GM18519 (cell line): ENCODE results near the gene TMEM125.

ENCODE experiments used
- ATAC-seq: cut with Tn5 transposase; IDR thresholded peaks from one replicate; pipeline ENCODE4 v1.9.1; 2021; ENCODE audit warnings: mild to moderate bottlenecking, moderate library complexity; ENCODE audit not compliant: unreplicated experiment, low FRiP score

TMEM125 gene

DNA sequence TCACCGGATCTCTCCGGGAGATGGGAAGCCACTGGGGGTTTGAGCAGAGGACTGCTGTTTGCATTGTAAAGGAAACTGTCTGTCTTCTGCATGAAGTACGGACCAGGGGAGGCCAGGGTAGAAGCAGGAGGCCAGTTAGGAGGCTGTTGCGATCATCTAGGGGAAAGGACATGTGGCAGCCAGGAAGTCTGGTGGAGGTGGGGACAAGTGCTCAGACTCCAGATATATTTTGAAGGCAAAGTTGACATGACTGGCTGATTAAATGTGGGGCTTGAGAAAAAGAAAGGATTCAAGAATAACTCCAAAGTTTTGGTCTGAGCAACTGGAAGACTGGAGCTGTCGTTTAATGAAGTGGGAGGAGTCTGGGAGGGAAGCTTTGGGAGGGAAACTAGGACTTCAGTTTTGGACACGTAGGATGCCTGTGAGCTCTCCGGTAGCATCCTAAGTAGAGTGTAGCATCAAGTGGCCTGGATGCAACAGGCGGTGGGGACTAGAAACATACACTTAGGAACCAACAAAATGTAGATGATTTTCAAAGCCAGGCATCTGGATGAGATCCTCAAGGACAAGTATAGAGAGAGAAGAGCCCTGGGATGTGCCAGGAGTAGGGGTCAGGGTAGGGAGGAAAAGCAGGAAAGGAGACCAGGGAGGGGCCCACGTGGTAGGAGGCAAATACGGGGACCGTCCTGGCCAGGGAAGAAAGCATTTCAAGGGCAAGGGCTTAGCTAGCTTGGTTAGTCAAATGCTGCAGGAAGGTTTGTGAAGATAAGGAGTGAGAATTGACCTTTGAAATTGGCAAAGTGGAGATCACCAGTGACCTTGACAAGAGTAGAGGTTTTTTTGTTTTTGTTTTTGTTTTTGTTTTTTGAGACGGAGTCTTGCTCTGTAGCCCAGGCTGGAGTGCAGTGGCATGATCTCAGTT, 19.3 kb downstream of the TMEM125 start:
- ATAC-seq: no peak

- ATAC-seq: no peak
Measured at GRCh38 chr1:43292216-43292615, 22.4 kb downstream of the TMEM125 start.

DNA sequence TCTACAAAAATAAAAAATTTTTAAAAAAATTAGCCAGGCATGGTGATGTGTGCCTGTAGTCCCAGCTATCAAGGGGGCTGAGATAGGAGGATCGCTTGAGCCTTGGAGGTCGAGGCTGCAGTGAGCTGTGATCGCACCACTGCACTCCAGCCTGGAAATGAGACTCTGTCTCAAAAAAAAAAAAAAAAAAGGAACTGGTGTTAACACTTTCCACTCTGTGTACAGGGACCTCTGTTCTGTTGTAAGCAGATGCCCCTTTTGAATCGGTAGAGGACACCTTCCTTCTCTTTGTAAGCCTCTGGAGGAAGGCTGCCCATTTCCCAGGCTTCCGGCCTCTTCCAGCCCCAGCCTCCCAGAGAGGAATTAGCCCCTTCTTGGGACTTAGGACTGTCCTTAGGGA, 22.9 kb downstream of the TMEM125 start:
- ATAC-seq: no peak

DNA sequence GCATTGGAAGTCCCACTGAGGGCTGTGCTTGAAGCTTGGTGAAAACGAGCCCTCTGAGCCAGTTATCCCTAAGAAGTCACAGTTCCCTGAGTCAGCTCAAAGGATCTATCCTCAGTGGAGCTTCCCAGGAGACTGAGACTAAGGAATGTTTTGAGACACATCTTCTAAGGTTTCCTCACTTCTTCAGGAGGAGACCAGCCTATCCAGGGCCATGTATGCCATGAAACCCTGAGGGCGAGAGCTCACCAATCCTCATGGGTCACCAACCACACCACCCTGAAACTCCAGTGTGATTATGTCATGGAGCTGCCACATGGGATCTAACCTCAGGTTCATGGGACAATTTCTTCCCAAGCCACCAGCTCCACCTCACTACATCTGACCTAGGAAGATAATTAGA, 23.4 kb downstream of the TMEM125 start:
- no peak for ATAC-seq

DNA sequence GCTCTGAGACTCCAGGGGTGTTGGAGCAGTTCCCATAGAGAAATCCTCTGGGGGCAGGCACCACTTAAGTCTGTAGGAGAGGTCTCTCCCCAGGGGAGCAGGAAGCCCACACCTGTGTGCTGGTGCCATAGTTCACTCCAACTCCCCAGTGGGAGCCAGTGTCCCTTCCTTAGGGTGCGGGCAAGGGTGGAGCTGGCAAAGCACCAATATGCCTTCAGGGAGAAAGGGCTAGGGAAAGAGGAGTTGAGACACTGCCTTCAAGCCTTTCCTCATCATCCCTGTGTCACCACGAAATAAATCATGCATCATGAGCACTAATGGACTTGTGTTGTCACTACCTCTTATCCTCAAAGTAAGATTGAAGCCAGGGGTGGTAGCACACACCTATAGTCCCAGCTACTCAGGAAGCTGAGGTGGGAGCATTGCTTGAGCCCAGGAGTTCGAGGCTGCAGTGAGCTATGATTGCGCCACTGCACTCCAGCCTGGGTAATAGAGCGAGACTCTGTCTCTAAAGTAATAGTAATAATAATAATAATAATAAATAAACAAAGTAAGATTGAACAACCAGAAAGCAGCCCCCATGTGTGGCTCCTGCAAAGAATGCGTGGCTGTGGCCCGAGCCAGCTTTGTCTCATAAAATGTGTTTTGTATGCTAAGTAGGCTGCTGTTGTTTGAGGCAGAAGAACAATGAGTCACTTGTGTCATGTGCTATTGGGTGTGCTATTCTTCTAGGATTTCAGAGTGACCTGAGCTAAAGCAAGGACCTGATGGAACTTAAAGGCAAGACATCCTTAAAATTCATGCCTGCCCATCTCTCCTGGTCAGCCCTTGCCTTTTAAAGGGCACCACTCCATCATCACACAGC, 24.3 kb downstream of the TMEM125 start:
- no peak for ATAC-seq

GRCh38 chr1:43294761-43295160, 25.0 kb downstream of the TMEM125 start:
- ATAC-seq: no peak

GRCh38 chr1:43296207-43296606, 26.4 kb downstream of the TMEM125 start:
- ATAC-seq: no peak

GRCh38 chr1:43298055-43298454, 28.3 kb downstream of the TMEM125 start:
- no peak for ATAC-seq

GRCh38 chr1:43299101-43299500, 29.3 kb downstream of the TMEM125 start:
- no peak for ATAC-seq

DNA sequence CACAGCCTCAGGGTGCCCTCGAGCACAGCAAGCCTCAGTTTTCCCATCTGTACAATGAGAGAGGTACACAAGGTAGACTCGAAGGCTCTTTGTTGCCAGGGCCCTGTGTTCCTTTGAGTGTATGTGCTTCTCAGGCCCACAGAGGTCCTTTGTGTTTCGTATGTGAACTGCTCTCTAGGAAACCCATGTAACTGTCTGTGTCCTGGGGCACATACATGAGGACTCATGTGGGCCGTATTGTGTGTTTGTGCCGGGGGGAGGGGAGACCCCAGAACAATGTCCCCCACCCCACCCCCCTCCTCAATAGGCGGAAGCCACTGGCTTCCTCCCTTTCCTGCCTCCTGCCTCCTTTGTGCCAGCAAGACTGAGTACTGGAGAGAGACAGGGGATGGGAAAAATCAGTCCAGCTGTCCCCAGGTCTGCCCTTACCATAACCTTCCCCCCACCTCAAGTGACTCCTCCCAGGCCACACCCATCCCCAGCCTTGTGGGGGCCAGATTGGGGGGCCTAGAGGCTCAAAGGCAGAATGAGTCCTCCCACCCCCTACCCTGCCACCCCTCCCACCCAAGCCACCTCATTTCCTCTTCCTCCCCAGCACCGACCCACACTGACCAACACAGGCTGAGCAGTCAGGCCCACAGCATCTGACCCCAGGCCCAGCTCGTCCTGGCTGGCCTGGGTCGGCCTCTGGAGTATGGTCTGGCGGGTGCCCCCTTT, 30.8 kb downstream of the TMEM125 start, which contains the start of gene TIE1:
TSS of gene TIE1 (plus strand) at position 605 of the 717 bp plus-strand sequence. CDS start at position 695, 90 bp downstream.
- ATAC-seq: no peak

DNA sequence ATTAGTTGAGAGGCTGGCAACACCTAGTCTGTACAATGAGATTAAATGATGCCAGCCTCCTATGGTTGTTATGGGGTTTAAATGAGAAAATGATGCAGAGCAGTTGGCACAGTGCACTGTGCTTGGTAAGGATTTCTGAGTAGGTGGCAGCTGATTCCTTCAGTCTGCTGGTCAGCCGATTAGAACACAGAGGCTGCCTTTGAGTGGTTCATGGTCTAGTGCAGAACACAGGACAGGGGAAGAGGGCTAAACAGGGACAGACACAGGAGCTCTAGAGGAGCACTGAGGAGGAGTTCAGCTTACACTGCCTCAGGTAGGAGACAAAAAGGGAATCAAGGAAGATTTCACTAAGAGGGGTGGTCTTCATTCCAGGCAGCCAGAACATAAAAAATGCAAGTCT, 32.4 kb downstream of the TMEM125 start:
- ATAC-seq: no peak

GRCh38 chr1:43302721-43303470, 33.1 kb downstream of the TMEM125 start:
- ATAC-seq: no peak

DNA sequence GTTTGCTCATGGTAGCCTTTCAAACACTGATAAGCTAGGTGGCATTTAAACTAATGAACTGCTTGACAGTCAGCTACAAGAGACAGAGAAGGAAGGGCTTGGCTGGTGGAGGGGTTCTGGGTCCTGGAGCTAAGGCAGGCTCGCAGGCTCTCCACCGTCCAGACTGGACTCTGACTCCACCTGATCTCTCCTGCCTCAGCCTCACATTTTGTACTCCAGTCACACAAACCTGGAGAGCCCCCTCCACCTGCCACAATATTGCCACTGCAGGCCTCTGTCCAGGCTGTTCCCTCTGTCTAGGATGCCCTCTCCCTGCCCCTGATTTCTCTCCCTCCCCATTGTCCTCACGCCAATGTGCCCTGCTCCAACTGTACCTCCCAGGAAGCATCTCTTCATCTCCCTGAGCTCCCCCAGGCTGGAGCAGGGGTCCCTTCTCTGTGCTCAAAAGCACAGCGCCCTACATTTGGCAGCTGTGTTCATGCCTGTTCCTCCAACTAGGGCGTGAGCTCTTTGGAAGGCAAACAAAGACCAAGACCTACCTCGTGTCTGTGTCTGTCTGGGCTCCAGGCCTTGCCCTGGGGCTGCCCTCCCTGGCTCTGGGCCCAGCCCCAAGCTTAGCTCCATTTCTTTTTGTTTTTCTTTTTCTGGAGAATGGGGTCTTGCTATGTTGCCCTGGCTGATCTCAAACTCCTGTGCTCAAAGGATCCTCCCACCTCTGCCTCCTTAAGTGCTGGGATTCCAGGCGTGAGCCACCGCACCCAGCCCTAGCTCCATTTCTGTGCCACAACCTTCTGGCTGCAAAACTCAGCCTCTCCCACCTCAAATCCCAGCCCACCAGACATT, 33.9 kb downstream of the TMEM125 start:
- no peak for ATAC-seq

GRCh38 chr1:43304314-43304681, 34.5 kb downstream of the TMEM125 start:
- ATAC-seq: no peak

DNA sequence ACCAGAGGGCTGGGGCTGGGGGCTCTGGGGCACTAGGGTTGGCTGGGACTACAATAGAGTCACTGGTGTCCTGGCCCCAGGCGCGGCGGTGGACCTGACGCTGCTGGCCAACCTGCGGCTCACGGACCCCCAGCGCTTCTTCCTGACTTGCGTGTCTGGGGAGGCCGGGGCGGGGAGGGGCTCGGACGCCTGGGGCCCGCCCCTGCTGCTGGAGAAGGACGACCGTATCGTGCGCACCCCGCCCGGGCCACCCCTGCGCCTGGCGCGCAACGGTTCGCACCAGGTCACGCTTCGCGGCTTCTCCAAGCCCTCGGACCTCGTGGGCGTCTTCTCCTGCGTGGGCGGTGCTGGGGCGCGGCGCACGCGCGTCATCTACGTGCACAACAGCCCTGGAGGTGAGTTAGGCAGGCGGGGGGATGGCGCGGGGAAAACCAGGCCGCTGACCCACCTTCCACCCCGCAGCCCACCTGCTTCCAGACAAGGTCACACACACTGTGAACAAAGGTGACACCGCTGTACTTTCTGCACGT, 35.1 kb downstream of the TMEM125 start:
- no peak for ATAC-seq

DNA sequence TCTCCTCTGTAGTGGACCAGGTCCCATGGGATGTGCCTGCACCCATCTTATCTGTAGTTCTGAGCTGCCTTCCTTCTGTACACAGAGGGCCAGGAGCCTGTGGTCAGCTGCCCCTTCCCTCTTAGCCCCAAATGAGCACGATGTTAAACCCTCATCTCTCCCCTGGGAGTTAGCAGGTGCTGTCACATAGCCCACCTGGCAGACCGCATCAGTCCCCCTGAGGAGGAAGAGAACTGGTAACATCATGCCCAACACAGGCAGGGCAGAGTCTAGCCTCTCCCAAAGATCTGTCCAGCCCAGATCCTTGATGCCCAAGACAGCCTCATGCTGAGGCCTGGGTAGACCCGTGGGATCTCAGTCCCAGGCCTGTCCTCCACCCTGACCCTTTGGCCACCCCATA, 35.7 kb downstream of the TMEM125 start:
- ATAC-seq: no peak

- no peak for ATAC-seq
Measured at GRCh38 chr1:43305926-43306687, 36.3 kb downstream of the TMEM125 start.
